Upper lobe of left lung (tissue), 6 donors: ENCODE measurements around the gene JTB. TPM values are rescaled to one million over a fixed set of nuclear protein-coding genes. Genes with fewer than 3 reads are reported as not detected.
"Not testable (repeated sequence)": the region's sequence is repeated elsewhere in the genome, so short reads cannot be mapped to it uniquely, and the experiment has no call there.

Experiments used
- ATAC-seq, 2 donors: fragments of 200-7000 bp; cut with Tn5 transposase; one replicate each; pipeline ENCODE4 v1.9.1; 2022; ENCODE audit warnings: mild to moderate bottlenecking in 2 of 2, moderate library complexity in 2 of 2; ENCODE audit not compliant: low FRiP score in 2 of 2
- DNase-seq, 2 donors: peaks; one replicate each; pipeline ENCODE4 v3.0.0-alpha.2; 2019 to 2020
- H3K27ac ChIP-seq, 4 donors: fragments of 200-600 bp; sonication (generic); one replicate each; pipeline ENCODE4 v1.5.1; 2016 to 2019
- H3K27me3 ChIP-seq, 4 donors: fragments of 200-600 bp; sonication (generic); one replicate each; pipeline ENCODE4 v1.5.1; 2017 to 2019
- H3K36me3 ChIP-seq, 4 donors: fragments of 200-600 bp; sonication (generic); one replicate each; pipeline ENCODE4 v1.5.1; 2016 to 2019
- H3K4me1 ChIP-seq, 4 donors: fragments of 200-600 bp; sonication (generic); one replicate each; pipeline ENCODE4 v1.5.1; 2018 to 2019
- H3K4me3 ChIP-seq, 4 donors: fragments of 200-600 bp; sonication (generic); one replicate each; pipeline ENCODE4 v1.5.1; 2017 to 2019; ENCODE audit warnings: mild to moderate bottlenecking in 2 of 4, moderate library complexity in 1 of 4
- H3K9me3 ChIP-seq, 4 donors: fragments of 200-600 bp; sonication (generic); one replicate each; pipeline ENCODE4 v1.5.1; 2018 to 2019
- EP300 ChIP-seq, 4 donors: sonication (generic); formaldehyde crosslinking; IDR thresholded peaks; one replicate each; pipeline ENCODE4 v1.5.1; 2017; ENCODE audit warnings: antibody characterized with exemption in 4 of 4, control low read depth in 2 of 4
- POLR2A ChIP-seq, 4 donors: fragments of 450-650 bp; IDR thresholded peaks; one replicate each; pipeline ENCODE4 v1.5.1; 2016 to 2017; ENCODE audit warnings: antibody characterized with exemption in 4 of 4, mild to moderate bottlenecking in 2 of 4
- POLR2AphosphoS5 ChIP-seq, 2 donors: sonication (generic); formaldehyde crosslinking; IDR thresholded peaks; one replicate each; pipeline ENCODE4 v1.5.1; 2017; ENCODE audit warnings: antibody characterized with exemption in 2 of 2
- WGBS, 2 donors: methylation state at CpG; one replicate each; pipeline ENCODE4 v1.1.5; 2017 to 2018; 5-methylcytosine and 5-hydroxymethylcytosine counted together
- total RNA-seq, 6 donors: library from RNA; depleted of rRNA in 4 of 6; stranded (reverse); fragments of >200 nt in 4 of 6; gene quantifications; one replicate each; pipeline versions ENCODE4 v1.1.0 to v1.2.1, GENCODE V29; 2016 to 2021
- TF ChIP-seq, protein P1 (sequence below), 6 experiments: fragments of 450-650 bp in 4 of 6; fragments of 200-600 bp in 2 of 6; sonication (generic) in 2 of 6; IDR thresholded peaks; one replicate each; pipeline ENCODE4 v1.5.1; 2016 to 2019; ENCODE audit warnings: antibody characterized with exemption in 6 of 6
- donor health status: DM: no; HTN: no; CAD: no; lungs with moderate emphysema.
- donor health status: DM: no; HTN: yes; CAD: no; lungs with severe emphysema.

The JTB gene
- total RNA-seq = 100 to 1,000 TPM; 123 to 285 (median 157) TPM

DNA sequence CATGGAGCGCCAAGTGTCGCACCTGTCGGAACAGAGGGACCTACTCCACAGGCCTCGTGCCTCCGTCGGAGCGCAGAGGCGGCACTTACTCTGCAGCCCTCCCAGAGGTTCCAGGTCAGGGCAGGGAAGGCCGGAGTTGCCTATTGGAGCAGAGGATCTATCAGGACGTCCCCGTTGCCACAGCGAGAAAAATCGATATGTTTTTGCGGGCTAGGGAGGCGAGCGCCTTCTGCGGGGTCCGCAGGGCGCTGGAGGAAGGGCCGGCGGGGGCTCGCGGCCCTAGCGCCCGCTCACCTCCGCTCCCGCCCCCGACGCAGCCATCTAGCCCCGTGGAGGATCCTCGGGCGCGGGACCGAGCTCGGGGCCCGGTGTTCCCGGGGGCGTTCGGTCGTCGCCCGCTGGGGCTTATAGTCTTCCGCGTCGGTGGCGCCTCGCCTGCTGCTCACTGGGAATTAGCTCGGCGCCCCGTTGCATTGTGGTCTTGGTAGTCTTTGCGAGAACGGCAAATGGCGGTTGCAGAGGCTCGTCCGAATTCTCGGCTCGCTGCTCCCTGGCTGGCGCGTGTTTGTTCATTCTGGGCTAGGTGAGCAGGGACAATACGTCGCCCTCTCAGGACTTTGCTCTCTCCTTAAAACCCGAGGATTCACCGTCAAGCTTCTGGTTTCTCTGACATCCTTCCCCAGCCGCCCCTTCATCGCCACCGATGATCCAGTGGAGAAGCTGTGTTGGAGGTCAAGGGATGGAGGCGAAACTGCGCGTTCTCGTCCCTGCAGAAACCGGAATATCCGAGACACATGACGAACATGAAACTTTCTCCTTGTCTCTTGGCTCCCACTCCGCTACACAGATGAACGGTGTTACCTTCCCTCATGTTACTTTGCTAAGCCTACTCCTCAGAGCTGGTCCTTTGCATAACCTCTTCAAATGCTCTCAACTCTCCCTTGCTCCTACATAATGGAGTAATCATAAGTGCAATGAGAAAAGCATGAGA, at the start of gene JTB:
TSS of gene JTB (minus strand) at position 425 of the 991 bp plus-strand sequence. CDS start at position 3, 422 bp downstream.
- Histone ChIP-seq H3K4me1 (peaks cover 14 to 22% (median 18%) of the 10 kb centered on the region in 4 donors), H3K4me3 (peak within 1 kb of the TSS; percentile 63 to 93 (median 72)), H3K36me3 (peaks cover 3 to 54% (median 27%) of the 10 kb centered on the region in 4 donors), H3K27me3 (no peaks in the 10 kb centered on the region), H3K27ac (peak within 1 kb of the TSS; percentile 86 to 96 (median 93)), H3K9me3 (no peaks in the 10 kb centered on the region)
- TF ChIP-seq POLR2A (IDR thresholded peaks at IDR 0.05) (peak; percentile 70 to 98 (median 88)), EP300 (IDR thresholded peaks at IDR 0.05) (no peak), POLR2AphosphoS5 (IDR thresholded peaks at IDR 0.05) (peak; percentile 83 to 97)
- TF ChIP-seq, protein P1, sequence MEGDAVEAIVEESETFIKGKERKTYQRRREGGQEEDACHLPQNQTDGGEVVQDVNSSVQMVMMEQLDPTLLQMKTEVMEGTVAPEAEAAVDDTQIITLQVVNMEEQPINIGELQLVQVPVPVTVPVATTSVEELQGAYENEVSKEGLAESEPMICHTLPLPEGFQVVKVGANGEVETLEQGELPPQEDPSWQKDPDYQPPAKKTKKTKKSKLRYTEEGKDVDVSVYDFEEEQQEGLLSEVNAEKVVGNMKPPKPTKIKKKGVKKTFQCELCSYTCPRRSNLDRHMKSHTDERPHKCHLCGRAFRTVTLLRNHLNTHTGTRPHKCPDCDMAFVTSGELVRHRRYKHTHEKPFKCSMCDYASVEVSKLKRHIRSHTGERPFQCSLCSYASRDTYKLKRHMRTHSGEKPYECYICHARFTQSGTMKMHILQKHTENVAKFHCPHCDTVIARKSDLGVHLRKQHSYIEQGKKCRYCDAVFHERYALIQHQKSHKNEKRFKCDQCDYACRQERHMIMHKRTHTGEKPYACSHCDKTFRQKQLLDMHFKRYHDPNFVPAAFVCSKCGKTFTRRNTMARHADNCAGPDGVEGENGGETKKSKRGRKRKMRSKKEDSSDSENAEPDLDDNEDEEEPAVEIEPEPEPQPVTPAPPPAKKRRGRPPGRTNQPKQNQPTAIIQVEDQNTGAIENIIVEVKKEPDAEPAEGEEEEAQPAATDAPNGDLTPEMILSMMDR (IDR thresholded peaks at IDR 0.05) = peak in 3 of 6 experiments; percentile 8 to 17 (median 15)
- ATAC-seq = peak; percentile 94 to 98
- DNase-seq = peak; percentile 92 to 97
- 1% methylated on average over 9 to 50 of the region's 75 CpGs for WGBS, 2 donors

DNA sequence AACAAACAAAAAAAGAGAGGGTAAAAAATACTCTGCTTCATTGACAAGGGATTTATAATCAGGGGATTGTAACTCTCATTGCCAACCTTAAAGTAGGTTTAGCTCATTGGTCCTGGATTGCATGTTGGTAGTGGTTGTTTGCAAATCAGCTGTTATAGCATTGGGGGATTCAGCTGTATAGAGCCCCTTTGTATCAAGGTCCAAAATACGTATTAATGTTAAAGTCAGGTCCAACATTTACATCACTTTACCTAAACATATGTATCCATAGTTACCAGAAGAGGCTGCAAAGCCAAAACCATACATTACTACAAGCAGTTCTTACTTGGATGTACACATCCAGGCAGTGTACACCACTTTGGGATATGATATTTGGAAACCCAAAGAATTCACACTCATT, 42.5 kb upstream of the JTB start:
- H3K4me1 ChIP-seq = no peaks in the 10 kb centered on the region
- H3K36me3 ChIP-seq = no peaks in the 10 kb centered on the region
- no peak overlapping the region for H3K27ac ChIP-seq
- DNase-seq (no peak), ATAC-seq (no peak)
- no peak for TF ChIP-seq POLR2A (IDR thresholded peaks at IDR 0.05)
- TF ChIP-seq, protein P1 (IDR thresholded peaks at IDR 0.05) = no peak
- TF ChIP-seq EP300 (IDR thresholded peaks at IDR 0.05) = no peak
- no peak for TF ChIP-seq POLR2AphosphoS5 (IDR thresholded peaks at IDR 0.05)
- H3K27me3 ChIP-seq = no peaks in the 10 kb centered on the region
- 83 to 88% methylated on average over 1 of the region's 1 CpG for WGBS, 2 donors
- H3K9me3 ChIP-seq = no peaks in the 10 kb centered on the region
- no peak overlapping the region for H3K4me3 ChIP-seq

DNA sequence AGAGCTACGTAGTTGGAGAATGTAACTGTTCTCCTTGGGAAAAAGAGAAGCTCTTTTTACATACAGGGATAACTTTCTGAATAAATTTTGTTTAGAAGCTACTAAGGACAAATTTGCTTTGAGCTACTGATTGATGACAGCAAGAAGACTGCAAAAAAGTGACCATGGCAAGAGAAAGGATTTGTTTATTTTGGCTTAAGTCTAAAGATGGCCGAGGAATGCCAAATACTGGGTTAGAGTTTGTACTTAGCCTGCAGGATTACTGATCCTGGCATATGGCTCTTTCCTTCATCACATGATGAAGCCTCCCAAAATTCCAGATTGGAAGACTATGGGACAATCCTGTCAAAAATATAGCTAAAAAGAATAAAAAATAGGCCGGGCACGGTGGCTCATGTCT, 41.8 kb upstream of the JTB start:
- no peaks in the 10 kb centered on the region for H3K27me3 ChIP-seq
- no peak for ATAC-seq
- no peak overlapping the region for H3K27ac ChIP-seq
- no peak overlapping the region for H3K4me3 ChIP-seq
- no peak for DNase-seq
- H3K4me1 ChIP-seq = no peaks in the 10 kb centered on the region
- TF ChIP-seq, protein P1 (IDR thresholded peaks at IDR 0.05) = no peak
- no peak for TF ChIP-seq POLR2AphosphoS5 (IDR thresholded peaks at IDR 0.05)
- TF ChIP-seq EP300 (IDR thresholded peaks at IDR 0.05) = no peak
- no peak for TF ChIP-seq POLR2A (IDR thresholded peaks at IDR 0.05)
- H3K36me3 ChIP-seq = no peaks in the 10 kb centered on the region
- WGBS, 2 donors = 74 to 81% methylated on average over 4 of the region's 4 CpGs
- no peaks in the 10 kb centered on the region for H3K9me3 ChIP-seq

DNA sequence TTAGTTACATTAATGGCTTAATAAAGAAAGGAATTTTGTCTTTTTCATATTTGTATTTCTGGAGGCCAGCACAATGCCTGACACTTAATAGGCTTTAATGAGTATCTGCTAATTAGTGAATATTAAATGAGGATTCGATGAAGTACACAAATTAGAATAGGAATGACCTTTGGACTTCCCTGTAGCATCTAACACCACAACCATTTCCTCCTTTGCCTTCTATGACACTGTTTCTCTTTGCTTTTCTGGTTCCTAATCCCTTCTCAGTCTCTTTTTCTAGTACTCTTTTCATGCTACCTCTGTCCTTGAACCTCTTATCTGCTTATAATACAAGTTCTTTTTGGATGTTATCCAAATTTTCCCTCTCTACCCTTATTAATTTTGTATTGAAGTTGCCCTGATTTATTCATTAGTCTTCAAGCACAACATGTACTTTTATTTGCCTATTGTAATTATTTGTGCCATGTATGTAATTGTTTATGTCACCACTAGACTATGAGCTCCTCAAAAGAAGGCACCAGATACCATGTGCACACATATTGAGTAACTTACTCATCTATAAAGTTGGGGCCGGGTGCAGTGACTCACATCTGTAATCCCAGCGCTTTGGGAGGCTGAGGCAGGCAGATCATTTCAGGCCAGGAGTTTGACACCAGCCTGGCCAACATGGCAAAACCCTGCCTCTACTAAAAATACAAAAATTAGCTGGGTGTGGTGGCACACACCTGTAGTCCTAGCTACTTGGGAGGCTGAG, 36.9 kb upstream of the JTB start:
- no peak for ATAC-seq
- H3K4me1 ChIP-seq = no peaks in the 10 kb centered on the region
- no peak overlapping the region for H3K27ac ChIP-seq
- no peak overlapping the region for H3K4me3 ChIP-seq
- no peak for DNase-seq
- WGBS, 2 donors = 85 to 89% methylated on average over 3 of the region's 3 CpGs
- H3K36me3 ChIP-seq = no peaks in the 10 kb centered on the region
- H3K9me3 ChIP-seq = no peaks in the 10 kb centered on the region
- TF ChIP-seq, protein P1 (IDR thresholded peaks at IDR 0.05) = no peak
- TF ChIP-seq POLR2A (IDR thresholded peaks at IDR 0.05) = no peak
- no peak for TF ChIP-seq EP300 (IDR thresholded peaks at IDR 0.05)
- TF ChIP-seq POLR2AphosphoS5 (IDR thresholded peaks at IDR 0.05) = no peak
- no peaks in the 10 kb centered on the region for H3K27me3 ChIP-seq

DNA sequence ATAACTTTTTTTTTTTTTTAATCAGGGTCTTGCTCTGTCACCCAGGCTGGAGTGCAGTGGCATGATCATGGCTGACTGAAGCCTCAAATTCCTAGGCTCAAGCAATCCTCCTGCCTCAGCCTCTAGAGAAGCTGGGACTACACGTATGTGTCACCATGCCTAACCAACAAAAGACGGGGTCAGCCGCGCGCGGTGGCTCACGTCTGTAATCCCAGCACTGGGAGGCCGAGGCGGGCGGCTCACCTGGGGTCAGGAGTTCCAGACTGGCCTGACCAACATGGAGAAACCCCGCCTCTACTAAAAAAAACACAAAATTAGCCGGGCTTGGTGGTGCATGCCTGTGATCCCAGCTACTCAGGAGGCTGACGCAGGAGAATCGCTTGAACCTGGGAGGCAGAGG, 35.1 kb upstream of the JTB start:
- not testable (repeated sequence) for H3K27me3 ChIP-seq, H3K4me1 ChIP-seq, ATAC-seq, H3K36me3 ChIP-seq, H3K9me3 ChIP-seq, H3K4me3 ChIP-seq, H3K27ac ChIP-seq
- 96 to 97% methylated on average over 11 to 14 of the region's 14 CpGs for WGBS, 2 donors
- DNase-seq = peak in 1 of 2 donors; percentile 72
